Kidney epithelial cell (primary cell): ENCODE results near the gene KRTAP5-10. TPM values are rescaled to one million over a fixed set of nuclear protein-coding genes. Genes with fewer than 3 reads are reported as not detected.

ENCODE experiments used
- DNase-seq: peaks from one replicate; pipeline ENCODE4 v3.0.0-alpha.2; 2010; ENCODE audit warnings: low read depth
- H3K27me3 ChIP-seq: 2 replicates; pipeline ENCODE4 v1.6.0; 2011; ENCODE audit warnings: low read length; ENCODE audit not compliant: control insufficient read depth, insufficient read depth
- H3K36me3 ChIP-seq: 2 replicates; pipeline ENCODE4 v1.5.1; 2011; ENCODE audit warnings: low read length; ENCODE audit not compliant: control insufficient read depth, insufficient read depth
- H3K4me3 ChIP-seq: 2 replicates; pipeline ENCODE4 v1.5.1; 2011; ENCODE audit warnings: low read depth, mild to moderate bottlenecking, control low read depth, low read length
- CTCF ChIP-seq: IDR thresholded peaks from 2 replicates; pipeline ENCODE4 v1.5.1; 2011; ENCODE audit warnings: mild to moderate bottlenecking, moderate library complexity, low read length, control low read depth, inconsistent platforms; ENCODE audit not compliant: insufficient read depth, poor library complexity, severe bottlenecking
- total RNA-seq: library from RNA; depleted of rRNA; stranded (reverse); fragments of >200 nt; gene quantifications from 2 replicates; pipeline ENCODE4 v1.2.3, GENCODE V29; 2015

Gene KRTAP5-10
- total RNA-seq, 1 donor from 2014 or later, result not detected

GRCh38 chr11:71543866-71544265 lies 21.5 kb upstream of the KRTAP5-10 start:
- no peak overlapping the region for H3K4me3 ChIP-seq
- H3K27me3 ChIP-seq, result peaks cover 9% of the 10 kb centered on the region
- TF ChIP-seq CTCF, result no peak
- no peak for DNase-seq
- H3K36me3 ChIP-seq, result no peaks in the 10 kb centered on the region

DNA sequence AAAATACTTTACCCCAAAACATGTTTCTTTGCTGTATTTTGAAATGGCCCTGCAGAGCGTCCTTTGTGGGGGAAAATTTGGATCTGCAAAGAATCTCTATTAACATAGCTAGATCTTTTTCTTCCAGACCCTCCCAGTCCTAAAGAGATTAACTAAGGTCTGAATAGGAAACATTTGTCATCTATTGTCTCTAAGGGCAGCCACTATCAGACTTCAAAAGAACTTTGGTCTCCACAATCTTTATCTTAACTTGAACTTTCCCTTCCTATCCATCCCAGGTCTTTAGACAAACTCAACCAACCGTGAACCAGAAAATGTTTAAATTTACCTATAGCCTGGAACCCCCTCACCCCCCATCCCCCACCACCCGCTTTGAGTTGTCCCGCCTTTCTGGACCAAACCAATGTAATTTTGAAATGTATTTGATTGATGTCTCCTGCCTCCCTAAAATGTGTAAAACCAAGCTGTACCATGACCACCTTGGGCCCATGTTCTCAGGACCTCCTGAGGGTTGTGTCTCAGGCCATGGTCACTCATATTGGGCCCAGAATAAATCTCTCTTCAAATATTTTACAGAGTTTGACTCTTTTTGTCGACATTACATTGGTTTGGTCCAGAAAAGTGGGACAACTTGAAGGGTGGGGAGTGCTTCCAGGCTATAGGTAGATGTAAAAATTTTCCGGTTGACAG lies 20.7 kb upstream of the KRTAP5-10 start:
- no peak for DNase-seq
- Histone ChIP-seq H3K36me3 (no peaks in the 10 kb centered on the region), H3K27me3 (peaks cover 11% of the 10 kb centered on the region), H3K4me3 (no peak overlapping the region)
- no peak for TF ChIP-seq CTCF

- H3K36me3 ChIP-seq, result no peaks in the 10 kb centered on the region
- no peak overlapping the region for H3K4me3 ChIP-seq
- TF ChIP-seq CTCF, result no peak
- H3K27me3 ChIP-seq, result peaks cover 15% of the 10 kb centered on the region
- no peak for DNase-seq
These were observed 19.9 kb upstream of the KRTAP5-10 start for GRCh38 chr11:71545405-71545966.

GRCh38 chr11:71548120-71548519 lies 17.2 kb upstream of the KRTAP5-10 start, which contains the start of gene KRTAP5-9:
Gene KRTAP5-9, plus strand, starts transcription at chr11:71548420. Its CDS starts 238 bp downstream, at chr11:71548658.
- DNase-seq, result no peak
- Histone ChIP-seq H3K4me3 (no peak within 1 kb of the TSS), H3K27me3 (peaks cover 13% of the 10 kb centered on the region), H3K36me3 (no peaks in the 10 kb centered on the region)
- TF ChIP-seq CTCF, result no peak

GRCh38 chr11:71548716-71549151 lies 16.6 kb upstream of the KRTAP5-10 start:
- Histone ChIP-seq H3K36me3 (no peaks in the 10 kb centered on the region), H3K27me3 (peaks cover 13% of the 10 kb centered on the region), H3K4me3 (no peak overlapping the region)
- TF ChIP-seq CTCF, result no peak
- no peak for DNase-seq
